ENCODE measurements around the gene GLT1D1.

The GLT1D1 gene

DNA sequence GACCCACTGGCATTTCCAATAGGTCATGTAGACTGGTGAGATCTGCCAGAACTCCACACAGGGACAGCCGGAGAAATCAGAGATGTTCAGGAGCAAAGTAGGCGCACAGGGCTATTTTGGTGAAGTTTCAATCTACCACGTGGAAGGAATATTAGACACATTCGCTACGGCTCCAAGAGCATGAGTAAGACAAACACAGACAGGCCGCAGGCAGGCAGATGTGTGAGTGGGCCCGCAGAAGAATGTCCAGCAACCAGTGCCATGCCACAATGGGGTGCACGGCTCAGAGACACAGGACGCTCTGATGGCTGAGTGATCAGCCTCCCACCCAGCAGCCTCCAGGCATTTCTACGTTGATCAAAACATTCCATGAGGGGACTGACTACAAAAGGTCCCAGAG is 39.9 kb upstream of the GLT1D1 start:
- TF ChIP-seq, protein P1, sequence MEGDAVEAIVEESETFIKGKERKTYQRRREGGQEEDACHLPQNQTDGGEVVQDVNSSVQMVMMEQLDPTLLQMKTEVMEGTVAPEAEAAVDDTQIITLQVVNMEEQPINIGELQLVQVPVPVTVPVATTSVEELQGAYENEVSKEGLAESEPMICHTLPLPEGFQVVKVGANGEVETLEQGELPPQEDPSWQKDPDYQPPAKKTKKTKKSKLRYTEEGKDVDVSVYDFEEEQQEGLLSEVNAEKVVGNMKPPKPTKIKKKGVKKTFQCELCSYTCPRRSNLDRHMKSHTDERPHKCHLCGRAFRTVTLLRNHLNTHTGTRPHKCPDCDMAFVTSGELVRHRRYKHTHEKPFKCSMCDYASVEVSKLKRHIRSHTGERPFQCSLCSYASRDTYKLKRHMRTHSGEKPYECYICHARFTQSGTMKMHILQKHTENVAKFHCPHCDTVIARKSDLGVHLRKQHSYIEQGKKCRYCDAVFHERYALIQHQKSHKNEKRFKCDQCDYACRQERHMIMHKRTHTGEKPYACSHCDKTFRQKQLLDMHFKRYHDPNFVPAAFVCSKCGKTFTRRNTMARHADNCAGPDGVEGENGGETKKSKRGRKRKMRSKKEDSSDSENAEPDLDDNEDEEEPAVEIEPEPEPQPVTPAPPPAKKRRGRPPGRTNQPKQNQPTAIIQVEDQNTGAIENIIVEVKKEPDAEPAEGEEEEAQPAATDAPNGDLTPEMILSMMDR (IDR thresholded peaks at IDR 0.05), result no peak
- no peak overlapping the region for H3K9ac ChIP-seq
- H3K27me3 ChIP-seq (ENCODE audit: control insufficient read depth, insufficient read depth, low read length), result no peaks in the 10 kb centered on the region
- H3K36me3 ChIP-seq (ENCODE audit: control insufficient read depth, insufficient read depth, low read length), result no peaks in the 10 kb centered on the region
- peaks cover 41% of the 10 kb centered on the region for H3K79me2 ChIP-seq
- no peak overlapping the region for H3K4me2 ChIP-seq (ENCODE audit: low read length)
- H2AFZ ChIP-seq, result no peak overlapping the region
- no peaks in the 10 kb centered on the region for H3K9me3 ChIP-seq (ENCODE audit: control insufficient read depth, low read length)
- H3K4me1 ChIP-seq, result peaks cover 24% of the 10 kb centered on the region
- no peak overlapping the region for H3K27ac ChIP-seq
- no peak overlapping the region for H3K4me3 ChIP-seq (ENCODE audit: low read depth, low read length)

DNA sequence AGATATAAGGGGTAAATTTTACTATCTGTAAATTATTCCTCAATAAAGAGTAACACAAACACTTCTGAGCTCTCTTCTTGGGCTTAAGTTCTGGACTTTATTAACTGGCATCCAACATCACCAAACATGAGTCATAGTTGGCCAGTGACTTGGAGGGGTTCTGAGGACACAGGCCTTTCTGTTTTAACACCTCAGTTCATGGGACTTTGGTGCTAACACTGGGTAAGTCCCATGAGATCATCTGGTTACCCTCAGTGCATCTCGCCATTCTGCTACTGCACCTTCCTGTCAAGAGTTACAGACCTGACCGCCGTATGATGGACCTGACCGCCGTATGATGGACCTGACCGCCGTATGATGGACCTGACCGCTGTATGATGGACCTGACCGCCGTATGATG is 39.4 kb upstream of the GLT1D1 start:
- Histone ChIP-seq H3K4me3 (ENCODE audit: low read depth, low read length) (no peak overlapping the region), H3K9ac (no peak overlapping the region), H3K36me3 (ENCODE audit: control insufficient read depth, insufficient read depth, low read length) (no peaks in the 10 kb centered on the region), H3K27ac (no peak overlapping the region), H2AFZ (no peak overlapping the region), H3K4me2 (ENCODE audit: low read length) (no peak overlapping the region), H3K9me3 (ENCODE audit: control insufficient read depth, low read length) (no peaks in the 10 kb centered on the region), H3K4me1 (peaks cover 24% of the 10 kb centered on the region), H3K79me2 (peaks cover 44% of the 10 kb centered on the region), H3K27me3 (ENCODE audit: control insufficient read depth, insufficient read depth, low read length) (no peaks in the 10 kb centered on the region)
- TF ChIP-seq, protein P1 (IDR thresholded peaks at IDR 0.05), result no peak

DNA sequence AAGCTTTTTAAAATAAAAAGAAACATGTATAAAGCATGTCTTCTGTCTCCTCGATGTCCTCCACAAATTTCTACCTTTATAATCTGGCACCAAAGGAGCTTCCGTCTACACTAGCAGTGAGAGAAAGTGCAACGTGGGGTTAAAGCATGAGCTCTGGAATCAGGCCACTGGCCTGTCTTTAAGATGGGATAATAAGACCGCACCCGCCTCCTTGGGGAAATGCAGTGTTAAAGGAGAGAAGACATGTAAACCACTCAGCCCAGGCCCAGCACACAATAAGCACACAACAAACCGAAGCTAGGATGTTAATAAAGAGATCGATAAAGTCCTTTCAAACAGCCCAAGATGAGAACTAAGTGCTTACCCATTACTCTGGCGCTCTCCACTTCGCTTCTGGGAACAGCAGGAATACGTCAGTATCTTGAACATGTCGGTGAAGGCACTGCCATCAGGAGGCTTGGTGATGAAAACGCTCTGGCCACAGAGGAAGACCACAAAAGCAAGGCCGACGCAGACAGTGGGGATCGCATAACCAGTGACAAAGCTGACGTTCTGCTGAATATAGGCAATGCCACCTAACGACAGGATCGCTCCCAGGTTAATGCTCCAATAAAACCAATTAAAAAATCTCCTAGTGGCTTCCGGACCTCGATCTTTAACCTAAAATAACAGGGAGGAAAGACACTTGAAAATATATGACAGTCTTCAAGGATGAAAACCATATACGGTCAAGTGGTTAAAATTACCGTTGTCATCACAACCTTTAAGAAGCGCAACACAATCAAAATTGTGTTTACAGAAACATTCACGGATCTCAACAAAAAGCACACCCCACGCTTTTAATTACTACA is 38.6 kb upstream of the GLT1D1 start:
- no peak overlapping the region for H2AFZ ChIP-seq
- no peaks in the 10 kb centered on the region for H3K36me3 ChIP-seq (ENCODE audit: control insufficient read depth, insufficient read depth, low read length)
- TF ChIP-seq, protein P1 (IDR thresholded peaks at IDR 0.05), result no peak
- peaks cover 49% of the 10 kb centered on the region for H3K79me2 ChIP-seq
- H3K4me2 ChIP-seq (ENCODE audit: low read length), result no peak overlapping the region
- no peak overlapping the region for H3K27ac ChIP-seq
- H3K27me3 ChIP-seq (ENCODE audit: control insufficient read depth, insufficient read depth, low read length), result no peaks in the 10 kb centered on the region
- no peaks in the 10 kb centered on the region for H3K9me3 ChIP-seq (ENCODE audit: control insufficient read depth, low read length)
- no peak overlapping the region for H3K9ac ChIP-seq
- H3K4me3 ChIP-seq (ENCODE audit: low read depth, low read length), result no peak overlapping the region
- H3K4me1 ChIP-seq, result peaks cover 24% of the 10 kb centered on the region

DNA sequence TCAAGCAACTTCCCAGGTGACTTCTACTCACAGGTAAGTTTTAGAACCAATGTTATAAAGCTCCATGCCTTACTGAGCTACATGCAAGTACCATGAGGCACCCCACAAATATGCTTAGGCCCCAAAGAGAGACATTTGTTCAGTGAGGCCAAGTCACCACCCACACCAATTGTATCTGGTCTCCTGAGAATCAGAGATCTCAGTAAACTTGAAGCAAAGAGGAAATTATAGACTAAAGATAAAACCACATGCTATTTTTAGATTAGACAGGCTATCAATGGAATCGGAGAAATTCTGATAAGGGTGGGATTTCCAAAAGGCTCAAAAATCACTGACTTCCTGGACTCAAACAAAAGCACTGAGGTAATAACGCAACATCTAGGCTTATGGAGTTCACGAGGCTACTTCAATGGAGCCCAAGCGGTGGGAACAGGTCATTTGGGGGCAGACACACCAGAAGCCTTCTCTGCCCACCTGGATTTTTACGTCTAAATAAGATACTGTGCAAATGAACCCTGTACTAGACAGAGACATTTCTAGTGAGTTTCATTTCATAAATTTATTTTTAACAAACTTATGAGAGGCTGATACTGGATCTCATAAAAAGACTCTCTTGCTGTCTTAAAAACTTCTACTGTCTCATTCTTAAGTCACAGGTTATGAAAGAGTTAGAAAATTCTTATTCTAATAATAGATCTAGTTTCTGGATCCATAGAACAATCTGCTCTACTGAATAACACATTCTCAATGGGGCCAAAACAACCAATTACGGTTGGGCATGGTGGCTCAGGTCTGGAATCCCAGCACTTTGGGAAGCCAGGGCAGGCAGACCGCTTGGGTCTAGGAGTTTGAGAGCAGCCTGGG is 37.3 kb upstream of the GLT1D1 start:
- Histone ChIP-seq H3K9ac (no peak overlapping the region), H3K4me2 (ENCODE audit: low read length) (no peak overlapping the region), H3K36me3 (ENCODE audit: control insufficient read depth, insufficient read depth, low read length) (no peaks in the 10 kb centered on the region), H3K9me3 (ENCODE audit: control insufficient read depth, low read length) (no peaks in the 10 kb centered on the region), H3K79me2 (peaks cover 56% of the 10 kb centered on the region), H3K27ac (no peak overlapping the region), H2AFZ (no peak overlapping the region), H3K4me3 (ENCODE audit: low read depth, low read length) (no peak overlapping the region), H3K27me3 (ENCODE audit: control insufficient read depth, insufficient read depth, low read length) (no peaks in the 10 kb centered on the region), H3K4me1 (peaks cover 15% of the 10 kb centered on the region)
- TF ChIP-seq, protein P1 (IDR thresholded peaks at IDR 0.05), result no peak

Measured in parathyroid adenoma (tissue), 2 donors.